SK-MEL-5 (cell line): ENCODE results near the gene TRMT61B. TPM values are rescaled to one million over a fixed set of nuclear protein-coding genes. Genes with fewer than 3 reads are reported as not detected.

Experiments used
- DNase-seq: peaks from one replicate; pipeline ENCODE4 v3.0.0-alpha.2; 2016; ENCODE audit warnings: low read depth, low spot score
- in situ Hi-C: cut with HindIII; loops from 2 replicates; pipeline ENCODE4 v1.10.0; 2016; ENCODE audit warnings: low sequenced_read_pairs, high pct_unique_total_duplicates, low pct_unique_long_range_greater_than_20kb
- polyA plus RNA-seq, 2 experiments: library from polyadenylated mRNA; depleted of rRNA; stranded (reverse); fragments of >200 nt; gene quantifications; 2 replicates each; pipeline ENCODE4 v1.2.3, GENCODE V29; 2015
- total RNA-seq: library from RNA; depleted of rRNA; stranded (reverse); fragments of >200 nt; shearing (Covaris generic); gene quantifications from 2 replicates; pipeline ENCODE4 v1.2.3, GENCODE V29; 2014; rRNA removed

The TRMT61B gene
- 28.1 and 33.7 TPM in 2 replicates for total RNA-seq
- polyA plus RNA-seq (2015; cell fraction: cytosol; rRNA removed): 18.7 and 25.5 TPM in 2 replicates
- 22.0 and 39.4 TPM in 2 replicates for polyA plus RNA-seq (2015; cell fraction: nucleus; rRNA removed)

DNA sequence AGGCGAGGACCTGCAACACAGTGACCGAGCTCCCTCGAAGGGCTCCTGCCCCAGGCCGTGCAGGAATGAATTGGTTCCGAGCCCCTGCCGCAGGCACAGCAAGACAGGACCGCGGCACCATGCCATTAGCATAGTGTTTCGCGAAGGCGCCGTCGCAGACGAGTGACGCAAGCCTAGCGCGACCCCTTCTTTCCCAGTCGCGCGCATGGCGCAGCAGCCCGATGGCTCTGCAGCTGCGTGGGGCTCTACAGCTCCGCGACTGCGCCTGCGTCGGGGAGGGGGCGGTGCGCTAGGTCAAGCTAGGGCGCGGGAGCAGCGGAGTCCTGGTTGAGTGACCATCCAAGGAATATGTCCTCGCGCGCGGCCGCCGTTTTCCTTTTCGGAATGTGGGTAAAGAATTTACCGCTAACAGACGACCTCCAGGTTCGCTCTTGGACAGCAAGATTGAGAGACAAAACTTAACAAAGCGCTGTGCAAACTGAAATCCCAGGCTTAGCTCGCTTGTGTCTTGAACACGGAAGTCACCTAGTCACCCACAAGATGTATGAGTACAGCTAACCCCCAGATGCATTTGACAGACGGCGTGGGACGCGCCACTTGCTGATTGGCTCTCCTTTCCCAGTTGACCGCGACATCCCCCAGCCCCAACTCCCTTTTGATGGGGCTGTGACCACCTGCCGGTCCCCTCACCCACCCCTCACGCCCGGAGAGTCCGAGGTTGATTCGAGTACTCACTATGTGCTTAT is at the start of gene TRMT61B:
TSS of gene TRMT61B (minus strand) at position 164 of the 746 bp plus-strand sequence. CDS start at position 132, 32 bp downstream.
- peak; percentile 96 for DNase-seq
- in situ Hi-C loops: no loop called here

DNA sequence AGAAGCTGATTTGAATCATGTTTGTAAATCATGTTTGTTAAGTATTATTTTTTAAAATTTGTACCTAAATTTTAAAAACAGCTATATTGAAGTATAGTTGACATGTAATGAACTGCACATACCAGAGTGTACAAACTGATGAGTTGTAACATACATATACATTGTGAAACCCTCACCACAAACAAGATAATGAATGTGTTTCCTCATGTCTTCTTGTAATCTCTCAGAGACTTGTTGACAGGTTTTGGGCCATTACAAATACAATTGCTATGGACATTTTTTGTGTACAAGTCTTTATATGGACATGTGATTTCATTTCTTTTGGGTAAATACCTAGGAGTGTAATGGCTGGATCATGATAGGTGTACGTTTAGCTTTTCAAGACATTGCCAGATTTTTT is 45.8 kb upstream of the TRMT61B start:
- in situ Hi-C loops: no loop called here
- DNase-seq: no peak

DNA sequence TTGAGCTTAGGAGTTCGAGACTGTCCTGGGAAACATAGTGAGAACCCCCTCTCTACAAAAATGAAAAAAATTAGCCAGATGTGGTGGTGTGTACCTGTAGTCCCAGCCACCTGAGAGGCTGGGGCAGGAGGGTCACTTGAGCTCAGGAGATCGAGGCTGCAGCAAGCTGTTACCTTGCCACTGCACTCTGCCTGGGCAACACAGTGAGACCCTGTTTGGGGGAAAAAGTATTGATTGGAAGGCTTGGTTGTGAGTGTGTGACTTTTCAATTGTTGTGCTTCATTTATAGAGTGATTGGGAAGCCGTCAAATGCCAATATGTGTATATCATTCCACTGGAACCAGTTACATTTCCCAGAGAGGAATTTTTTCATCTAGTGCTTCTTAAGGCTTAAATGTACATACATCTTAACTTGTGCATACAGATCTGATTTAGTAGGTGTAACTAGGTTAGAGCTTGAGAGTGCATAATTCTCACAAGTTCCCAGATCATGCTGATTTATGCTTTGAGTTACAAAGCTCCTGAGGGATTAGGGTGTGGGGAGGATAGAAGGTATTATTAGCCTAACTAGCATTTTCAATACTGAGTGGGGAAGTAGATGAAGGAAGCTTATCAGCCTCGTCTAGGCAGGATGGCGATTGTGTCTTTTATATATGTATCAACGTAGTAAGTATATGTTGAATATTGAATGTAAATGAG is 39.7 kb upstream of the TRMT61B start:
- no peak for DNase-seq
- in situ Hi-C loops: no loop called here

- in situ Hi-C loops: no loop called here
- DNase-seq: no peak
Observed at GRCh38 chr2:28908172-28908571, 38.1 kb upstream of the TRMT61B start.

DNA sequence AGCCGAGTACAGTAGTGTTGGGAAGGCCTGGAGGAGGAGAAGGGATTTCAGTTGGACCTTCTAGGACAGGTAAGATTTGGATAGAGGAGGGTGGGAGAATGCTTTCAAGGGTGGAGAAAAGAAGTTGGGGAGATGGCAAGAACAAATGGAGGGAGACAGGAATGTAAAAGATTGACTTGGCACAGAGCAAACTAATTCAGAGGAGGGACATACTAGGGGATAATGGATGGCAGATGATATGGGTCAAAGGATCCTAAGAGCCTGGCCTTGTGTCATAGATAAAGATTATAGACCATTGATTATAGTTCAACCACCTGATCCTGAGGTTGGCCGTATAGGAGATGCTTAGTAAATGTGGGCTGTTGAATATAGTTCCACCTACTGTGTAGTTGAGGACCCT is 36.7 kb upstream of the TRMT61B start:
- no peak for DNase-seq
- in situ Hi-C loops: no loop called here

GRCh38 chr2:28906376-28906775 is 36.3 kb upstream of the TRMT61B start:
- in situ Hi-C loops: no loop called here
- no peak for DNase-seq

DNA sequence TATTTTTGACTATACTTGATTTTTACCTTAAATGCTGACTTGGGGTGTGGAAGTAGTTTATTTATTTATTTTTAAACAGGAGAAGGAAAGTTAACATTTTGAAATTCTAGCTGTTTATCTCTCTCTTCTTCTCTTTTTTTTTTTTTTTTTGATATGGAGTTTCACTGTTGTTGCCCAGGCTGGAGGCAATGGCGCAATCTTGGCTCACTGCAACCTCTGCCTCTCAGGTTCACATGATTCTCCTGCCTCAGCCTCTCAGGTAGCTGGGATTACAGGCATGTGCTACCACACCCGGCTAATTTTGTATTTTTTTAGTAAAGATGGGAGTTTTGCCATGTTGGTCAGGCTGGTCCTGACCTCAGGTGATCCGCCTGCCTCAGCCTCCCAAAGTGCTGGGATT is 35.4 kb upstream of the TRMT61B start:
- no peak for DNase-seq
- in situ Hi-C loops: no loop called here

GRCh38 chr2:28904802-28905457 is 34.8 kb upstream of the TRMT61B start:
- peak; percentile 80 for DNase-seq
- in situ Hi-C loops: no loop called here

DNA sequence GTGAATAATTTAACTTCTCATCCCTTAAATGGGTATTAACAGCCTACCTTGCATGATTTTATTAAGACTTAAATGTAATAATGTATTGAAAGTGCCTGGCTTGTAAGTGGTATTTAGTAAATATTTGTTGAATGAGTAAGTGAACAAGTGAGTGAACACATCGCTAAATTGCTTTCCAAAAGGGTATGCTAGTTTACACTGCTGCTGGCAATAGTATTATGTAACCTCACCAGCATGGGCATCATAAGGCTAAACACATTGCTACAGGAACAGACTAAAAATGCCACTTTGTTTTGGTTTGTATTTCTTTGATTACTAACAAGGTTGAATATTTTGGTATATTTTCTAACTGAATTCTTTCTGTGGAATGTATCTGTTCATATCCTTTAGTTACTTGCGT is 34.2 kb upstream of the TRMT61B start:
- in situ Hi-C loops: no loop called here

GRCh38 chr2:28902584-28902983 is 32.5 kb upstream of the TRMT61B start:
- in situ Hi-C loops: no loop called here
- no peak for DNase-seq

More for the DNA sequence above, 34.2 kb upstream of the TRMT61B start:
- peak; percentile 66 for DNase-seq

- no peak for DNase-seq
- in situ Hi-C loops: no loop called here
Observed at GRCh38 chr2:28901841-28902240, 31.7 kb upstream of the TRMT61B start.

DNA sequence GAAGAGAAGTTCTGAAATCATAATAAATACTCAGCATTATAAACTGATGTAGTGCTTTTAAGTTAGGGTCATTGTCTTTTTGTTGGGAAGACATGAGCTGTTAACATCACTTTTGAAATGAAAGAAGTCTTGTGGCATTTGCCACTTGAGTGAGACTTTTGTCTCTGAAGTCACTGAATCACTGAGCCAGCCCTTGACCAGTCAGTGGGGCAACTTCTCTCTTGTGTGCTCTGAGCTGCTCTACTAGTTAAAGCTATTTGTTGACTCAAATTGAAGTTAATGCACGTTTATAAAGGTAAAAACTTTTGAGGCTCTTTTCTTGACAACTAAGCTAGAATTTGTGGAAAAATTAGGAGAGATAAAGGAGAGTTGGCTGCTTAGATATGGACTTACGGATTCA is 31.1 kb upstream of the TRMT61B start:
- in situ Hi-C loops: no loop called here
- DNase-seq: no peak

- DNase-seq: no peak
- in situ Hi-C loops: no loop called here
Observed at GRCh38 chr2:28898048-28898447, 27.9 kb upstream of the TRMT61B start.

DNA sequence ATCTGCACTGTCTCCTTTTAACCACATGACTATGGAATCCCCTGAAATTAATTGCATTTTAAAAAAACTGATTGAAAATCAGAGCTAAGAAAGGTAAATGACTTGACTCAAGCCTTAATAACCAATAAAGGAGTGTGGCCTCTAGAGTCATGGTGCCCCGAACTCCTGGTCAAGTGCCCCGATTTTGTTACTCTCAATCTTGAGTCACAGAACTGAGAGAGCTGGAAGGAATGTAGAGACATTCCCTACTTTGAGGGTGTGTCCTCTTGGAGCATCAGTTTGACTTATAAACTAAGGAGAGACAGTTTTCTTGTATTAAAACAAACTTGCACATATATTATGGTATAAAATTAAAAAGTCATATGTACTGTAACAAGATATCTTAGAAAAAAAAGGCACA is 26.8 kb upstream of the TRMT61B start:
- in situ Hi-C loops: no loop called here
- DNase-seq: no peak

DNA sequence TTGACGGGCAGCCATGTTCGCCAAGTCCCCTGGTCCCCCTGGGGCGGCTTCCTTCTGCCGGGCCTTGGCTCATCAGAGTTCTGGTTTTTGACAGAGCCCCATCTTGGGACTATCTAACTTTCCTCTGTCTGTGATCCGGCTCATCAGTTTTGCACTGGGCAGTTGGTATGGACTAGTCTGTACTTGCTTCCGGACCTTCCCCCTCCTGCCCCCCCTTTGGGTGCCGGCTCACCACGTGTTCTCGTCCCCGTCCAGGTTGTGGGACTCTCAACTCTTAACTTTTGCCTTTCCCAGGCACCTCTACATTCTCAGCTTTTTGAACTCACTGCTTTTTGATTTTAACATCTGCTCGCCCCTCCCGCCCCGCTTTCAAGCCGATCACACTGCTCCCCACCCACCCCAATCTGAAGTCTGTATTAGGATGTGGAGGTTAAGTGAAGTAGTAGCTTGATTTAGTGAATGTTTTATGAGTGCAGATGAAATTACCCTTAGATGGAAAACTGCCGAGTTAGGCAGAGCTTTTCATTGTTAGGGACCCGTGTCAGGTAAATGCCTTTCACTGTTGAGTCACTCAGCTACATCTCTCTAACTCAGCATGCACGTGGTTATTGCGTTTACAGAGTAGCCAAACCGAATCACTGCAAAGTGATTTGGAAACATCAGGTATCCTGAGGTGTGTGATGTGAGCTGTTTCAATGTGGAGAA is 25.2 kb upstream of the TRMT61B start:
- DNase-seq: peak; percentile 52
- in situ Hi-C loops: no loop called here

GRCh38 chr2:28894470-28895188 is 24.5 kb upstream of the TRMT61B start, which contains the start of gene WDR43:
Gene WDR43, plus strand, starts transcription at chr2:28894667. Its CDS starts 32 bp downstream, at chr2:28894699.
- DNase-seq: peak; percentile 100
- in situ Hi-C loops: no loop called here

DNA sequence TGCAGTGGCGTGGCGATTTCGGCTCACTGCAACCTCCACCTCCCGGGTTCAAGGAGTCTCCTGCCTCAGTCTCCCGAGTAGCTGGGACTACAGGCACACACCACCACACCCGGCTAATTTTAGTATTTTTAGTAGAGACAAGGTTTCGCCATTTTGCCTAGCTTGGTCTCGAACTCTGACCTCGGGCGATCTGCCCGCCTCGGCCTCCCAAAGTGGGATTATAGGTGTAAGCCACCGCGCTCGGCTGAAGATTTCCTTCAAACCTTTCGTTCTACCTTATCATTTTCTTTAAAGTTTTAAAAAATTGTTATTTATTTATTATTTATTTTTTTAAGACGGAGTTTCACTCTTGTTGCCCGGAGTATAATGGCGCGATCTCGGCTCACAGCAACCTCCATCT is 23.4 kb upstream of the TRMT61B start:
- in situ Hi-C loops: no loop called here
- no peak for DNase-seq
